H9 (cell line): ENCODE measurements around the gene DNALI1. TPM values are rescaled to one million over a fixed set of nuclear protein-coding genes. Genes with fewer than 3 reads are reported as not detected.
"Not testable (repeated sequence)": the region's sequence is repeated elsewhere in the genome, so short reads cannot be mapped to it uniquely, and the experiment has no call there.

Source experiments
- DNase-seq: peaks from one replicate; pipeline ENCODE4 v3.0.0-alpha.2; 2017
- H2AFZ ChIP-seq: one replicate; pipeline ENCODE4 v1.6.1; 2013; ENCODE audit warnings: mild to moderate bottlenecking, low read length, control low read depth, moderate library complexity
- H2AK5ac ChIP-seq: 2 replicates; pipeline ENCODE4 v1.6.1; 2013; ENCODE audit warnings: low read length, control low read depth, mixed read lengths; ENCODE audit not compliant: insufficient read length
- H2BK120ac ChIP-seq: one replicate; pipeline ENCODE4 v1.6.1; 2013; ENCODE audit warnings: low read depth, mild to moderate bottlenecking, low read length, control low read depth, inconsistent platforms; ENCODE audit not compliant: poor library complexity, severe bottlenecking
- H2BK12ac ChIP-seq: 2 replicates; pipeline ENCODE4 v1.6.1; 2013; ENCODE audit warnings: low read length, control low read depth, mixed read lengths, low read depth; ENCODE audit not compliant: insufficient read length
- H2BK15ac ChIP-seq: 2 replicates; pipeline ENCODE4 v1.6.1; 2013; ENCODE audit warnings: low read depth, low read length, control low read depth
- H2BK20ac ChIP-seq: one replicate; pipeline ENCODE4 v1.6.1; 2013; ENCODE audit warnings: low read depth, mild to moderate bottlenecking, low read length, control low read depth, inconsistent platforms; ENCODE audit not compliant: poor library complexity, severe bottlenecking
- H2BK5ac ChIP-seq: 2 replicates; pipeline ENCODE4 v1.6.1; 2013; ENCODE audit warnings: low read length, control low read depth, mixed read lengths; ENCODE audit not compliant: insufficient read length
- H3K14ac ChIP-seq: 2 replicates; pipeline ENCODE4 v1.6.1; 2013; ENCODE audit warnings: low read length, control low read depth; ENCODE audit not compliant: insufficient read depth
- H3K18ac ChIP-seq: 2 replicates; pipeline ENCODE4 v1.6.1; 2013; ENCODE audit warnings: low read depth, mild to moderate bottlenecking, mixed read lengths, low read length, control low read depth; ENCODE audit not compliant: insufficient read length
- H3K23ac ChIP-seq: 2 replicates; pipeline ENCODE4 v1.6.1; 2013; ENCODE audit warnings: low read length, control low read depth, mixed read lengths, low read depth; ENCODE audit not compliant: insufficient read length
- H3K23me2 ChIP-seq: 2 replicates; pipeline ENCODE4 v1.6.1; 2013; ENCODE audit warnings: low read depth, mild to moderate bottlenecking, mixed read lengths, low read length, control low read depth; ENCODE audit not compliant: insufficient read length, poor library complexity, severe bottlenecking
- H3K27ac ChIP-seq: 2 replicates; pipeline ENCODE4 v1.5.1; 2013; ENCODE audit warnings: low read length, control low read depth, mixed read lengths, low read depth; ENCODE audit not compliant: insufficient read length
- H3K27me3 ChIP-seq: 2 replicates; pipeline ENCODE4 v1.6.1; 2013; ENCODE audit warnings: low read length, control low read depth, inconsistent platforms; ENCODE audit not compliant: insufficient read depth
- H3K4ac ChIP-seq: 2 replicates; pipeline ENCODE4 v1.6.1; 2013; ENCODE audit warnings: low read depth, mild to moderate bottlenecking, control low read depth, inconsistent platforms, low read length, moderate library complexity
- H3K4me1 ChIP-seq: 2 replicates; pipeline ENCODE4 v1.6.1; 2013; ENCODE audit warnings: low read length, control low read depth, inconsistent platforms; ENCODE audit not compliant: insufficient read depth
- H3K4me2 ChIP-seq: 2 replicates; pipeline ENCODE4 v1.6.1; 2013; ENCODE audit warnings: low read length, control low read depth, mixed read lengths; ENCODE audit not compliant: insufficient read length, insufficient read depth
- H3K56ac ChIP-seq: 2 replicates; pipeline ENCODE4 v1.6.1; 2013; ENCODE audit warnings: low read depth, mild to moderate bottlenecking, mixed read lengths, low read length, control low read depth; ENCODE audit not compliant: insufficient read length
- H3K79me1 ChIP-seq: 2 replicates; pipeline ENCODE4 v1.6.1; 2013; ENCODE audit warnings: low read depth, mild to moderate bottlenecking, moderate library complexity, low read length, control low read depth, inconsistent platforms; ENCODE audit not compliant: insufficient read depth, poor library complexity, severe bottlenecking
- H3K79me2 ChIP-seq: 2 replicates; pipeline ENCODE4 v1.6.1; 2013; ENCODE audit warnings: low read length, control low read depth, inconsistent platforms; ENCODE audit not compliant: insufficient read depth
- H3K9ac ChIP-seq: 2 replicates; pipeline ENCODE4 v1.6.1; 2013; ENCODE audit warnings: low read length, control low read depth, mixed read lengths; ENCODE audit not compliant: insufficient read length; ENCODE audit errors: extremely low read depth
- H3K9me3 ChIP-seq: one replicate; pipeline ENCODE4 v1.6.1; 2013; ENCODE audit warnings: low read depth, low read length, inconsistent platforms; ENCODE audit not compliant: control insufficient read depth
- H3T11ph ChIP-seq: one replicate; pipeline ENCODE4 v1.6.1; 2013; ENCODE audit warnings: mild to moderate bottlenecking, low read length, control low read depth, inconsistent platforms
- H4K20me1 ChIP-seq: one replicate; pipeline ENCODE4 v1.6.1; 2013; ENCODE audit not compliant: control insufficient read depth, insufficient read length, insufficient read depth
- H4K5ac ChIP-seq: 2 replicates; pipeline ENCODE4 v1.6.1; 2013; ENCODE audit warnings: low read depth, mild to moderate bottlenecking, mixed read lengths, low read length, control low read depth; ENCODE audit not compliant: insufficient read length
- H4K8ac ChIP-seq: replicated peaks from 2 replicates; pipeline ENCODE4 v1.6.1; 2013; ENCODE audit warnings: low read length, control low read depth, mixed read lengths, low read depth; ENCODE audit not compliant: insufficient read length
- H4K91ac ChIP-seq: 2 replicates; pipeline ENCODE4 v1.6.1; 2013; ENCODE audit warnings: low read depth, mild to moderate bottlenecking, moderate library complexity, mixed read lengths, low read length, control low read depth; ENCODE audit not compliant: insufficient read length
- H3K27ac Mint-ChIP-seq, 3 experiments: 2 replicates in 2 of 3; 3 replicates in 1 of 3; pipeline ENCODE4 v1.8.0; 2020 to 2021; ENCODE audit warnings: mixed read lengths in 3 of 3, mild to moderate bottlenecking in 1 of 3, moderate library complexity in 1 of 3
- H3K27me3 Mint-ChIP-seq: 2 replicates; pipeline ENCODE4 v1.8.0; 2021; ENCODE audit warnings: low read depth, mild to moderate bottlenecking, moderate library complexity, mixed read lengths
- H3K36me3 Mint-ChIP-seq, 3 experiments: 2 replicates in 2 of 3; 3 replicates in 1 of 3; pipeline ENCODE4 v1.8.0; 2020 to 2021; ENCODE audit warnings: low read depth in 3 of 3, mixed read lengths in 3 of 3; ENCODE audit not compliant: insufficient read depth in 1 of 3
- H3K4me1 Mint-ChIP-seq, 2 experiments: 2 replicates each; pipeline ENCODE4 v1.8.0; 2020; ENCODE audit warnings: mixed read lengths in 2 of 2
- H3K4me3 Mint-ChIP-seq, 2 experiments: 2 replicates in 1 of 2; 3 replicates in 1 of 2; pipeline ENCODE4 v1.8.0; 2020 to 2021; ENCODE audit warnings: mild to moderate bottlenecking in 2 of 2, mixed read lengths in 2 of 2, moderate library complexity in 1 of 2
- H3K9me3 Mint-ChIP-seq, 2 experiments: 2 replicates in 1 of 2; 3 replicates in 1 of 2; pipeline ENCODE4 v1.8.0; 2020; ENCODE audit warnings: mild to moderate bottlenecking in 2 of 2, mixed read lengths in 2 of 2, moderate library complexity in 1 of 2
- WGBS: extraction: QIAGEN DNeasy Blood & Tissue Kit; methylation state at CpG from one replicate; pipeline ENCODE4 v1.1.7; 2013; ENCODE audit warnings: missing lambda C conversion rate, low lambda C conversion rate, mixed read lengths; ENCODE audit not compliant: insufficient read length; ENCODE audit errors: extremely low coverage; 5-methylcytosine and 5-hydroxymethylcytosine counted together
- total RNA-seq: library from RNA; stranded (reverse); gene quantifications from 2 replicates; pipeline ENCODE4 v1.2.1, GENCODE V29; 2021
- TF ChIP-seq, protein P1 (sequence below): fragments of 200-600 bp; sonication (generic); conservative IDR thresholded peaks from 3 replicates; pipeline ENCODE4 v1.8.0; 2021; ENCODE audit warnings: antibody characterized with exemption, mild to moderate bottlenecking

The DNALI1 gene
- total RNA-seq, 1 experiment from 2014 or later: 18.0 TPM

DNA sequence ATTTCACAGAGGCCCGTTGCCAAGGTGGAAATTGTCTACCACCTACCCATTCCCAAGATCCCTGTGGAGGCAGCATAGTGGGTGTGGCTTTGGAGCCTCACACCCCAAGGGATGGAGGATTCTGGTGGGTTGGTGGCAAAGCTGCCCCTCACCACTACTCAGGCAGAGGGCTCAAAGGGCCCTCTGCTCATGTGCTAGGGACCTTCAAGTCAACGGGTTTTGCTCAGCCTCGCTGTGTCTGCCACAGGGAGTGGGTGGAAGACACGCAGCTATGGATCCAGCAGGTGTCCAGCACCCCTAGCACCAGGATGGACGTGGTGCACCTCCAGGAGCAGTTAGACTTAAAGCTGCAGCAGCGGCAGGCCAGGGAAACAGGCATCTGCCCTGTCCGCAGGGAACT is 2.3 kb downstream of the DNALI1 start:
- H3K4ac ChIP-seq: no peak overlapping the region
- H2BK15ac ChIP-seq: no peak overlapping the region
- H2AK5ac ChIP-seq: no peak overlapping the region
- no peak overlapping the region for H3K23ac ChIP-seq
- H3K23me2 ChIP-seq: peaks cover 5% of the 10 kb centered on the region
- no CpG with 5 or more reads among the region's 7 CpGs for WGBS
- H3K4me1 ChIP-seq: no peaks in the 10 kb centered on the region
- no peaks in the 10 kb centered on the region for H3K27me3 ChIP-seq
- H3K4me2 ChIP-seq: no peak overlapping the region
- peaks cover 5% of the 10 kb centered on the region in 2 experiments; a peak in 3 of 5 replicates for H3K9me3 Mint-ChIP-seq
- peaks cover 4 to 11% (median 4%) of the 10 kb centered on the region in 3 experiments; a peak in 5 of 7 replicates for H3K36me3 Mint-ChIP-seq
- TF ChIP-seq, protein P1, sequence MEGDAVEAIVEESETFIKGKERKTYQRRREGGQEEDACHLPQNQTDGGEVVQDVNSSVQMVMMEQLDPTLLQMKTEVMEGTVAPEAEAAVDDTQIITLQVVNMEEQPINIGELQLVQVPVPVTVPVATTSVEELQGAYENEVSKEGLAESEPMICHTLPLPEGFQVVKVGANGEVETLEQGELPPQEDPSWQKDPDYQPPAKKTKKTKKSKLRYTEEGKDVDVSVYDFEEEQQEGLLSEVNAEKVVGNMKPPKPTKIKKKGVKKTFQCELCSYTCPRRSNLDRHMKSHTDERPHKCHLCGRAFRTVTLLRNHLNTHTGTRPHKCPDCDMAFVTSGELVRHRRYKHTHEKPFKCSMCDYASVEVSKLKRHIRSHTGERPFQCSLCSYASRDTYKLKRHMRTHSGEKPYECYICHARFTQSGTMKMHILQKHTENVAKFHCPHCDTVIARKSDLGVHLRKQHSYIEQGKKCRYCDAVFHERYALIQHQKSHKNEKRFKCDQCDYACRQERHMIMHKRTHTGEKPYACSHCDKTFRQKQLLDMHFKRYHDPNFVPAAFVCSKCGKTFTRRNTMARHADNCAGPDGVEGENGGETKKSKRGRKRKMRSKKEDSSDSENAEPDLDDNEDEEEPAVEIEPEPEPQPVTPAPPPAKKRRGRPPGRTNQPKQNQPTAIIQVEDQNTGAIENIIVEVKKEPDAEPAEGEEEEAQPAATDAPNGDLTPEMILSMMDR: no peak
- H4K91ac ChIP-seq: no peak overlapping the region
- H3K14ac ChIP-seq: no peak overlapping the region
- H2AFZ ChIP-seq: no peak overlapping the region
- H3K27ac ChIP-seq: no peak overlapping the region
- H3K4me3 Mint-ChIP-seq: no peak overlapping the region
- no peaks in the 10 kb centered on the region for H3K9me3 ChIP-seq
- H3K18ac ChIP-seq: no peak overlapping the region
- no peak overlapping the region for H4K8ac ChIP-seq
- H3K4me1 Mint-ChIP-seq: peaks cover 17 to 20% of the 10 kb centered on the region in 2 experiments
- no peak overlapping the region for H3K27ac Mint-ChIP-seq
- H2BK12ac ChIP-seq: no peak overlapping the region
- H3K9ac ChIP-seq: no peak overlapping the region
- no peak overlapping the region for H3T11ph ChIP-seq
- no peak overlapping the region for H2BK120ac ChIP-seq
- no peak overlapping the region for H2BK5ac ChIP-seq
- no peak for DNase-seq
- H2BK20ac ChIP-seq: no peak overlapping the region
- no peak overlapping the region for H3K56ac ChIP-seq
- H4K5ac ChIP-seq: no peak overlapping the region
- H3K79me2 ChIP-seq: no peaks in the 10 kb centered on the region
- H3K79me1 ChIP-seq: no peaks in the 10 kb centered on the region
- peaks cover 3% of the 10 kb centered on the region for H3K27me3 Mint-ChIP-seq
- H4K20me1 ChIP-seq: no peaks in the 10 kb centered on the region

DNA sequence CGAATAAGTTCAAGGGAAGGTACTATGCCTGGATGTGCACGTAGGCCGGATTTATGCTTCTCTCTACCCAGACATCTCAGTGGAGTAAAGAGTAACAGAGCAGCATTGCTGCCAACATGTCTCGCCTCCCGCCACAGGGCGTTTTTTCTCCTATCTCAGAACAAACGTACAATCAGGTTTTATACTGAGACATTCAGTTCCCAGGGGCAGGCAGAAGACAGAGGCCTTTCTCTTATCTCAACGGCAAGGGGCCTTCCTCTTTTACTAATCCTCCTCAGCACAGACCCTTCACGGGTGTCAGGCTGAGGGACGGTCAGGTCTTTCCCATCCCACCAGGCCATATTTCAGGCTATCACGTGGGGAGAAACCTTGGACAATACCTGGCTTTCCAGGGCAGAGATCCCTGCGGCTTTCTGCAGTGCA is 3.2 kb downstream of the DNALI1 start:
- not testable (repeated sequence) for H4K8ac ChIP-seq, H2AK5ac ChIP-seq, H3K4me3 Mint-ChIP-seq, H3K4me2 ChIP-seq, H3K27me3 ChIP-seq, H2BK12ac ChIP-seq, H3K23ac ChIP-seq, H2BK120ac ChIP-seq, H3K4me1 ChIP-seq, H3K9me3 Mint-ChIP-seq, H3K9me3 ChIP-seq, H3K9ac ChIP-seq, H3T11ph ChIP-seq, H4K5ac ChIP-seq, H2BK20ac ChIP-seq, H4K91ac ChIP-seq, H3K23me2 ChIP-seq, DNase-seq, H3K27me3 Mint-ChIP-seq, H2BK15ac ChIP-seq, H3K18ac ChIP-seq, H3K27ac ChIP-seq, H2BK5ac ChIP-seq, H3K79me1 ChIP-seq, H4K20me1 ChIP-seq, H2AFZ ChIP-seq, H3K27ac Mint-ChIP-seq, H3K4ac ChIP-seq, H3K56ac ChIP-seq, H3K14ac ChIP-seq, H3K79me2 ChIP-seq
- H3K4me1 Mint-ChIP-seq: peaks cover 17 to 20% of the 10 kb centered on the region in 2 experiments
- H3K36me3 Mint-ChIP-seq: peaks cover 5 to 16% (median 7%) of the 10 kb centered on the region in 3 experiments; a peak in 5 of 7 replicates
- WGBS: no CpG with 5 or more reads among the region's 12 CpGs
